HepG2 (cell line): ENCODE data around the gene SPOPL. TPM values are rescaled to one million over a fixed set of nuclear protein-coding genes. Genes with fewer than 3 reads are reported as not detected.

ENCODE experiments used
- GABPB1 ChIP-seq: IDR thresholded peaks from 2 replicates; pipeline ENCODE4 v1.6.1; 2016; ENCODE audit warnings: mild to moderate bottlenecking, missing genetic modification reagents, moderate library complexity, missing compliant biosample characterization
- KIAA2018 ChIP-seq: sonication (generic); formaldehyde crosslinking; IDR thresholded peaks from 2 replicates; pipeline ENCODE4 v1.5.0; 2020; ENCODE audit warnings: mild to moderate bottlenecking, missing genetic modification reagents, borderline replicate concordance
- KLF16 ChIP-seq, 2 experiments: sonication (generic) in 1 of 2; formaldehyde crosslinking in 1 of 2; IDR thresholded peaks; 2 replicates each; pipeline versions ENCODE4 v1.6.1 to v1.8.0; 2016 to 2023; ENCODE audit warnings: missing genetic modification reagents in 2 of 2, missing compliant biosample characterization in 1 of 2
- MXD4 ChIP-seq: IDR thresholded peaks from 2 replicates; pipeline ENCODE4 v1.6.1; 2016; ENCODE audit warnings: mild to moderate bottlenecking, missing biosample characterization, missing genetic modification reagents
- SETDB1 ChIP-seq: sonication (generic); formaldehyde crosslinking; IDR thresholded peaks from 2 replicates; pipeline ENCODE4 v1.5.1; 2020; ENCODE audit warnings: missing genetic modification reagents, mild to moderate bottlenecking, borderline replicate concordance
- SOX13 ChIP-seq, 3 experiments: fragments of 450-650 bp in 1 of 3; sonication (generic) in 1 of 3; formaldehyde crosslinking in 1 of 3; IDR thresholded peaks in 2 of 3; conservative IDR thresholded peaks in 1 of 3; 2 replicates each; pipeline versions ENCODE4 v1.5.0 to v1.6.1; 2016 to 2020; ENCODE audit warnings: antibody characterized with exemption in 1 of 3, mild to moderate bottlenecking in 1 of 3, missing compliant biosample characterization in 1 of 3, missing genetic modification reagents in 1 of 3, moderate library complexity in 1 of 3
- SRSF1 ChIP-seq: fragments of 200-400 bp; formaldehyde crosslinking; optimal IDR thresholded peaks from 2 replicates; pipeline ENCODE3; 2017; ENCODE audit warnings: mild to moderate bottlenecking, low read depth, low read length, moderate library complexity
- ZBTB7B ChIP-seq: sonication (generic); formaldehyde crosslinking; IDR thresholded peaks from 2 replicates; pipeline ENCODE4 v1.4.0; 2020; ENCODE audit warnings: missing genetic modification reagents
- ZFP36 ChIP-seq: fragments of 150-350 bp; IDR thresholded peaks from 2 replicates; pipeline ENCODE4 v1.6.1; 2018; ENCODE audit warnings: borderline replicate concordance, low read length, low read depth; ENCODE audit not compliant: partially characterized antibody
- ZNF12 ChIP-seq: sonication (generic); formaldehyde crosslinking; IDR thresholded peaks from 2 replicates; pipeline ENCODE4 v1.5.0; 2020; ENCODE audit warnings: missing genetic modification reagents
- ZNF251 ChIP-seq: sonication (generic); formaldehyde crosslinking; IDR thresholded peaks from 2 replicates; pipeline ENCODE4 v1.9.0; 2021; ENCODE audit warnings: mild to moderate bottlenecking, missing genetic modification reagents
- ZNF512B ChIP-seq: sonication (generic); formaldehyde crosslinking; IDR thresholded peaks from 2 replicates; pipeline ENCODE4 v1.5.1; 2020; ENCODE audit warnings: missing genetic modification reagents, mild to moderate bottlenecking, borderline replicate concordance
- polyA plus RNA-seq, 8 experiments: library from polyadenylated mRNA; depleted of rRNA in 3 of 8; stranded (reverse) in 7 of 8; unstranded in 1 of 8; fragments of >200 nt; fragmentation: Illumina TruSeq in 4 of 8; extraction: Trizol in 4 of 8; gene quantifications; 2 replicates each; pipeline versions ENCODE4 v1.2.1 to v1.2.3, GENCODE V29; 2011 to 2016; ENCODE audit warnings: low read depth in 4 of 8, missing spikeins in 1 of 8, mixed read lengths in 1 of 8; ENCODE audit not compliant: insufficient read depth in 1 of 8
- total RNA-seq, 5 experiments: library from RNA; depleted of rRNA; stranded (reverse); fragments of >200 nt; fragmentation: Illumina TruSeq; extraction: Trizol; gene quantifications; 2 replicates each; pipeline ENCODE4 v1.2.3, GENCODE V29; 2016; ENCODE audit warnings: low read depth in 1 of 5

Gene SPOPL
- total and polyA plus RNA-seq, 2 of the 13 experiments (the other 11 are each of a cell fraction or from before 2014, with no cell fraction given) = 12.6 to 51.6 TPM

- TF ChIP-seq SRSF1 = no peak
- TF ChIP-seq ZBTB7B (CRISPR knock-in tag) = peak; percentile 81
- TF ChIP-seq SOX13 (IDR thresholded peaks at IDR 0.05) = no peak
- peak in 1 of 2 experiments; percentile 62; a peak in 2 of 4 replicates for TF ChIP-seq SOX13 (CRISPR knock-in tag; conservative IDR thresholded peaks at IDR 0.05 in 1 of 2, IDR thresholded peaks at IDR 0.05 in 1 of 2)
- TF ChIP-seq ZFP36 = no peak
- TF ChIP-seq ZNF12 (CRISPR knock-in tag) = no peak
- TF ChIP-seq GABPB1 (CRISPR knock-in tag) = no peak
- TF ChIP-seq ZNF251 = no peak
- no peak; a peak in 1 of 4 replicates for TF ChIP-seq KLF16 (CRISPR knock-in tag; IDR thresholded peaks at IDR 0.05)
- 0 out of 2 replicates have a peak, but pooled peaks have one; percentile 31 for TF ChIP-seq KIAA2018 (CRISPR knock-in tag)
- no peak for TF ChIP-seq SETDB1 (CRISPR knock-in tag)
- 0 out of 2 replicates have a peak, but pooled peaks have one; percentile 55 for TF ChIP-seq MXD4 (CRISPR knock-in tag)
- TF ChIP-seq ZNF512B = no peak
Measured at GRCh38 chr2:138494265-138494966, 7.2 kb upstream of the SPOPL start (continued).
